ENCODE measurements around the gene TUB.

- no peak for TF ChIP-seq EZH2 (optimal IDR thresholded peaks at IDR 0.05; ENCODE audit: low read depth, low read length)
- TF ChIP-seq CTCF (IDR thresholded peaks at IDR 0.05; ENCODE audit: low read length): no peak
Observed at GRCh38 chr11:8067929-8068575, 13.0 kb upstream of the TUB start.

Data from MM.1S (cell line).